ENCODE results near the gene CACNA1C.
"Not testable (repeated sequence)": the region's sequence is repeated elsewhere in the genome, so short reads cannot be mapped to it uniquely, and the experiment has no call there.

CACNA1C gene

DNA sequence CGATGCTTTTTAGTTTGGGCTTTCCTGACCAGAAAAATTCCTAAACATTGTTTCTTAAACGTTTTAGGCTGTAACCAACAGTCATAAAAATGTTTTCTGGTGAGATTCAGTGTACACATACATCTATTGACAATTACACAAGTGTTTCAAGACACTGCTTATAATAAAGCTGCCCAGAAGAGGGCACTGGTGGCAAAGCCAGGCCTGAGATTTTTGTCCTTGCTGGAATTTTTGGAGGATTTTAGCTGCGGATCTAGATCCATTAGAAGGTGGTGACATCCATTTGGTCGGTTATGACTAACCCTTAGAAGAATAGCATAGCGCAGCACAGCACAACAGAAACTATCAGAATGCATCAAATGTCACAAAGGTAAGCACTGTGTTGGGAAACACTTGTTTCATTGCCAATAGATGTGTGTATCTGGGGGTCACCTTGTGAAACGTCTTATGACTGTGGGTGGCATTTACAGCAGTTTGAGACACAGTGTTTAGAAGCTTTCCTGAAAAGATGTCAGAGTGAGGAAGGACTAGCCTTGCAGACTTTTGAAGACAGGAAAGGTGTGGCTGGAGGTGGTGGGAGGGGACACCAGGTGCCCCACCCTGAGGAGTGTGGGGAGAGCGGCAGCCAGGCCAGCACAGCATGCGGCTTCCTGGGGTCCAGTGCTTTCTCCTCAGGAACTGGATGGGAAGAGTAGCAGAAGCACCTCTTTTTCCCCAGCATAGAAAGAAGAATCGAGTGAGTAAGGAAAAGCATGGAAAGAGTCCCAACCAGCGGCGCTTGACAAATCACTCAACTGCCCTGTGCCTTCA, 687.2 kb downstream of the CACNA1C start:
- no peak for DNase-seq (ENCODE audit: low read depth in 2 of 2)

DNA sequence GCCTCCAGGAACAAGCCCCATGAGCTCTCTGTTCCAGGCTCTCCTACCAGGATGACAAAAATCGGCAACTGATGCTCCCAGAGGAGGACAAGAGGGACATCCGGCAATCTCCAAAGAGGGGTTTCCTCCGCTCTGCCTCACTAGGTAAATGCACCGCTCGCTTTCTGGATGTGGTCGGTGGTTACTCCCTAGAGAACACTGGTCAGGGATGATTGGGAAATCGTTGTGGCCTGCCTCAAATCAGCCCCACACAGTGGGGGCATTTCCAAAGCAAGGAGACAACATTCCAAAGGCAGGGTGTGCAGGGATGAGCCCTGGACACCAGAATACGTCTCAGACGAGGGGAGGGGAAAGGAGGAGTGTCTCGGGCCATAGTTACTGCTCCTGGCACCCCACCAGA, 689.2 kb downstream of the CACNA1C start:
- not testable (repeated sequence) for DNase-seq (ENCODE audit: low read depth in 2 of 2)

DNA sequence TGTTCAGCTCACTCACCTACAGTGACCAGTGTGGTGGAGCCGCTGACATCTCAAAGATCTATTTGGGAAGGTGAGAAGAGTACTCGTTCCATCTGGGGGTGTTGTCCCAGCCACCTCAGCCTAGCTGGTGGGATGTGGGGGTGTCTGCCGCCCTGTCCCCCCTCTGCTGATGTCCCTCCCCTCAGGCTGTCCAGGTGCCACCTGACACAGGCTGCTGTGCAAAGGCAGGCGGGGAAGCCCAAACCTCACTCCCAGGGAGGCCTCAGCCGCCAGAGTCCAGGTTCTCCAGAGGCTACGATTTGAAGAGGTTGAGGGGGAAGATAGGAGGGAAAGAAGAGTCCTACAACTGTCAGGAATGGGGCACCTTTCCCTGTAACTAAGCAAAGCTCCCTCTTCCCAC, 690.7 kb downstream of the CACNA1C start:
- no peak for DNase-seq (ENCODE audit: low read depth in 2 of 2)

DNA sequence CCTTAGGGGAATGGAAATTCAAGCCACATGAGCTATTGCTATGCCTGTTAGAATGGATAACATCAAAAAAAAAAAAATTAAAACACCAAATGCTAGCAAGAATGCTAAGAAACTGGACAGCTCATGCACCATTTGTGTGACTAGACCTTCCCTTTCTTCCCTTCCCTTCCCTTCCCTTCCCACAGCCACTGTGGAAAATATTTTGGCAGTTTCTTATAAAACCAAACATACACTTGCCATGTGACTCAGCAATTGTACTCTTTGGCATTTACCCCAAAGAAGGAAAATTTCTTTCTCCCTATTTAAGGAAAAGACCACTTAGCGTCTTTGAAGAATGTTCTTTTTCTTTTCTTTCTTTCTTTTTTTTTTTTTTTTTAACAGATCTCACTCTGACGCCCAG, 692.9 kb downstream of the CACNA1C start:
- no peak for DNase-seq (ENCODE audit: low read depth in 2 of 2)
